Urinary bladder (tissue), 4 donors: ENCODE data around the gene KDM6A. TPM values are rescaled to one million over a fixed set of nuclear protein-coding genes. Genes with fewer than 3 reads are reported as not detected.
"Not testable (repeated sequence)": the region's sequence is repeated elsewhere in the genome, so short reads cannot be mapped to it uniquely, and the experiment has no call there.

Experiments
- DNase-seq: peaks from one replicate; pipeline ENCODE4 v3.0.0-alpha.2; 2015; ENCODE audit errors: extremely low spot score
- H3K27ac ChIP-seq: one replicate; pipeline ENCODE4 v1.5.1; 2013; ENCODE audit warnings: low read depth, mild to moderate bottlenecking, moderate library complexity
- H3K36me3 ChIP-seq: one replicate; pipeline ENCODE4 v1.6.1; 2013; ENCODE audit warnings: mild to moderate bottlenecking, moderate library complexity; ENCODE audit not compliant: insufficient read depth
- H3K4me1 ChIP-seq: one replicate; pipeline ENCODE4 v1.6.1; 2013; ENCODE audit warnings: mild to moderate bottlenecking, moderate library complexity; ENCODE audit not compliant: insufficient read depth
- H3K4me3 ChIP-seq: one replicate; pipeline ENCODE4 v1.5.1; 2013; ENCODE audit warnings: low read depth, low read length
- WGBS: extraction: QIAGEN DNeasy Blood & Tissue Kit; methylation state at CpG from one replicate; pipeline ENCODE4 v1.1.7; 2013; 5-methylcytosine and 5-hydroxymethylcytosine counted together
- polyA plus RNA-seq: library from polyadenylated mRNA; stranded (reverse); fragments of 200-250 nt; gene quantifications from one replicate; pipeline ENCODE4 v1.2.3, GENCODE V29; 2013
- total RNA-seq: library from RNA; depleted of rRNA; stranded (reverse); fragments of >200 nt; gene quantifications from one replicate; pipeline ENCODE4 v1.2.3, GENCODE V29; 2014
- donor health status: healthy with polysubstance abuse.
- donor health status: healthy.

Gene KDM6A
- total and polyA plus RNA-seq, 2 donors, result 9.9 to 119 TPM

DNA sequence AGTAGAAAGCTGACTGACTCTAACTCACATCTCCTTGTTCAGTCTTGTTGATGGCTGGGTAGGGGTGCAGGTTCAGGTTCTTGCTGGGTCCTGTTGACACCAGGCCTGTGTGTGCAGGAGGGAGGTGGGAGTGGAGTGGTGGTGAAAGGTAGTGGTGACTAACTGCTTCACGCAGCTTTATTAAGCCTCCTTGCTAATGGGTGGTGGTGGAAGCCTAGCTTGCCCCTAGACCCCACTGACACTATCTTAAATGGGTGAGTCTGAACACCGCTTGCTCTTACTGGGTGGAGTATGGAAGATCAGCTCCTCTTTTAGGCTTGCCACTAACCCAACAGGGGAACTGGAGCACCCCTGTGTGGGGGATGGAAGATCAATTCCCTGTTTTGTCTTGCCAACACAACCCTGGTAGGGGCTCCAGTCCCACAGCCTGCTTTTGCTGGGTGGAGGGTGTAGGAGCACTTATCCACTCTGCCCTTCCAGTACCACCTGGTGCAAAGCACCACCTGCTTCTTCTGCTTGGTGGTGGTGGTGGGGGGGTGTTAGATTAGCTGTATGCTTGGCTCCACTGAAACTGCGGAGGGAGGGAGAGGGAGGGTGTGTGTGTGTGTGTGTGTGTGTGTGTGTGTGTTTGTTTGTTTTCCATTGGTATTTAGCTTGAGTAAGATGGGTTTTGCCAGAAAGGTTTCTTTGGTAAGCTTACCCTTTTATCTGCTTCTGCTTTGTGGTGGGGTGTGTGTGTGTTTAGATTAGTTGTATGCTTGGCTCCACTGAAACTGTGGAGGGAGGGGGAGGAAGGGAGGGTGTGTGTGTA, 25.6 kb downstream of the KDM6A start:
- 74% methylated on average over 3 of the region's 3 CpGs for WGBS
- H3K27ac ChIP-seq, result no peak overlapping the region
- no peak for DNase-seq
- H3K4me3 ChIP-seq, result no peak overlapping the region
- no peaks in the 10 kb centered on the region for H3K36me3 ChIP-seq
- H3K4me1 ChIP-seq, result peaks cover 1% of the 10 kb centered on the region

DNA sequence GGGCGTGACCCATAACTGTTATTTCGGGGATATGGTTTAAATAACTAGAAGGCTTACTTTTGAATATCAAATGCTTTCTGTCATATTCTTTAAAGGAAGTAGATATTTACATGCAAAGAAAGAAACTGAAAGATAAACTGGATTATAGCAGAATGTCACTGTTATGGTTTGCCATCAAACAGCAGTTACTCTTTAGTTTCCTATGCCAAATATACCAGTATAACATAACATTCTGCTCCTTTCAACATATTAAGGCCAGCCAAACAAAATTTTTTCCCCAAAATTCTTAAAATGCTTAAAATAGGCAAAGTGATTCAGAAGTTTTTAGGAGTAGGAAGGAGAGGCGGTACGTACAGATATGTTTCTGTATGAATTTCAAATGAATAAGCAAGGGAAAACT, 27.0 kb downstream of the KDM6A start:
- no peak overlapping the region for H3K27ac ChIP-seq

GRCh38 chrX:44903107-44903506, 30.1 kb downstream of the KDM6A start:
- WGBS, result 68% methylated on average over 4 of the region's 4 CpGs
- H3K27ac ChIP-seq, result no peak overlapping the region
- no peak for DNase-seq
- no peak overlapping the region for H3K4me3 ChIP-seq
- no peaks in the 10 kb centered on the region for H3K36me3 ChIP-seq
- H3K4me1 ChIP-seq, result peaks cover 1% of the 10 kb centered on the region

More for the DNA sequence above, 27.0 kb downstream of the KDM6A start:
- H3K36me3 ChIP-seq, result no peaks in the 10 kb centered on the region
- peaks cover 1% of the 10 kb centered on the region for H3K4me1 ChIP-seq
- DNase-seq, result no peak
- H3K4me3 ChIP-seq, result no peak overlapping the region
- 36% methylated on average over 4 of the region's 4 CpGs for WGBS

- WGBS, result 57% methylated on average over 4 of the region's 4 CpGs
- no peak for DNase-seq
- H3K27ac ChIP-seq, result no peak overlapping the region
- H3K4me3 ChIP-seq, result no peak overlapping the region
- H3K36me3 ChIP-seq, result no peaks in the 10 kb centered on the region
- no peaks in the 10 kb centered on the region for H3K4me1 ChIP-seq
These were observed 31.0 kb downstream of the KDM6A start for GRCh38 chrX:44903830-44904530.

GRCh38 chrX:44904542-44905115, 31.6 kb downstream of the KDM6A start:
- H3K4me1 ChIP-seq, result no peaks in the 10 kb centered on the region
- no peak overlapping the region for H3K4me3 ChIP-seq
- no peak overlapping the region for H3K27ac ChIP-seq
- no peak for DNase-seq
- WGBS, result 45% methylated on average over 4 of the region's 4 CpGs
- H3K36me3 ChIP-seq, result no peaks in the 10 kb centered on the region

DNA sequence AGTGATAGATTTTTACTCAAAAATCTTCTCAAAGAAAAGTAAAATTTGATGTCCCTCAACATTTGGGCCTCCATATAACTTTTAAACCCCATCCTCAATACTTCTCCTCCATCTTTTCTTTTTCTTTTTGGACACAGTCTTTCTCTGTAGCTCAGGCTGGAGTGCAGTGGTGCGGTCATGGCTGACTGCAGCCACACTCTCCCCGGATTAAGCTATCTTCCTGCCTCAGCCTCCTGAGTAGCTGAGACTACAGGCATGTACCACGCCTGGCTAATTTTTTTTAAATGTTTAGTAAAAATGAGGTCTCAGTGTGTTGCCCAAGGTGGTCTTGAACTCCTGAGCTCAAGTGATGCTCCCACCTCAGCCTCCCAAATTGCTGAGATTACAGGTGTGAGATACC, 33.1 kb downstream of the KDM6A start:
- no peak overlapping the region for H3K4me3 ChIP-seq
- no peak for DNase-seq
- no peak overlapping the region for H3K27ac ChIP-seq
- no peaks in the 10 kb centered on the region for H3K36me3 ChIP-seq
- WGBS, result 95% methylated on average over 3 of the region's 3 CpGs
- H3K4me1 ChIP-seq, result no peaks in the 10 kb centered on the region

DNA sequence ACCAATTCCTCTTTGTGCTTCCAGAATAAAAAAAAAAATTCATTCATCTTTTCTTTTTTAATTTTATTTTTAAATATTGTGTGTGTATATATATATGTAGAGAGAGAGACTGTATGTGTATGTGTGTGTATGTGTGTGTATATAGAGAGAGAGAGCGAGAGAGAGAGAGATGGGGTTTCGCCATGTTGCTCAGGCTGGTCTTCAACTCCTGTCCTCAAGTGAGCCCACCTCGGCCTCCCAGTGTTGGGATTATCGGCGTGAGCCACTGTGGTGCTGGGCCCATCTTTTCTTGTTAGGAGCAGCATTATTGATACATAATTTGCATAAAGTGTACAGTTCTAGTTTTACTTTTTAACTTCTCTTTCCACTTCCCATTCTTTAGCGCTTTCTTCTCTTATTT, 33.6 kb downstream of the KDM6A start:
- no peak for DNase-seq
- H3K4me3 ChIP-seq, result no peak overlapping the region
- no peaks in the 10 kb centered on the region for H3K36me3 ChIP-seq
- 97% methylated on average over 6 of the region's 6 CpGs for WGBS
- H3K4me1 ChIP-seq, result no peaks in the 10 kb centered on the region
- no peak overlapping the region for H3K27ac ChIP-seq

DNA sequence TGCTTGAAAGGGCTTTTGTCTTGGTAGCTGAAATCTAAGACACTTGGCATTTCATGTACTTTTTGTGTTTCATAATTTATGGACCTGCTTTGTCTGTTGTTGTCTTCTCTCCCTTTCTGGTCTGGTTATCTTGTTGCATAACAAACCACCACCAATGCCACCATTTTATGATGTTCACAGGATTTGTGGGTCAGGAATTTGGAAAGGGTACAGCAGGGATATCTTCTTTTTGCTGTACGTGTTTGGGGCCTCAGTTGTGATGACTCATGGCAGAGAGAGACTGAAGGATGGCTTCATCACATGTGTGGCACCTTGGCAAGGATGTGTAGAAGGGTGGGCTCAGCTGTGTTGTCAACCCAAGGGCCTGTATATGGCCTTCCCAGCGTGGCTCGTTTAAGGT, 35.2 kb downstream of the KDM6A start:
- WGBS, result 54% methylated on average over 3 of the region's 3 CpGs
- no peaks in the 10 kb centered on the region for H3K36me3 ChIP-seq
- no peak overlapping the region for H3K27ac ChIP-seq
- DNase-seq, result no peak
- no peak overlapping the region for H3K4me3 ChIP-seq
- no peaks in the 10 kb centered on the region for H3K4me1 ChIP-seq

- DNase-seq, result no peak
- Histone ChIP-seq H3K27ac (no peak overlapping the region), H3K4me1 (no peaks in the 10 kb centered on the region), H3K36me3 (no peaks in the 10 kb centered on the region), H3K4me3 (no peak overlapping the region)
- WGBS, result 60% methylated on average over 3 of the region's 3 CpGs
These were observed 35.8 kb downstream of the KDM6A start for GRCh38 chrX:44908827-44909226.

- not testable (repeated sequence) for H3K4me1 ChIP-seq, H3K27ac ChIP-seq, H3K36me3 ChIP-seq, H3K4me3 ChIP-seq, DNase-seq
- 86% methylated on average over 4 of the region's 4 CpGs for WGBS
These were observed 37.5 kb downstream of the KDM6A start for GRCh38 chrX:44910508-44910907.

GRCh38 chrX:44911074-44911600, 38.1 kb downstream of the KDM6A start:
- 96% methylated on average over 35 of the region's 45 CpGs for WGBS
- DNase-seq, H3K4me1 ChIP-seq, H3K27ac ChIP-seq, H3K36me3 ChIP-seq, H3K4me3 ChIP-seq: not testable (repeated sequence)

DNA sequence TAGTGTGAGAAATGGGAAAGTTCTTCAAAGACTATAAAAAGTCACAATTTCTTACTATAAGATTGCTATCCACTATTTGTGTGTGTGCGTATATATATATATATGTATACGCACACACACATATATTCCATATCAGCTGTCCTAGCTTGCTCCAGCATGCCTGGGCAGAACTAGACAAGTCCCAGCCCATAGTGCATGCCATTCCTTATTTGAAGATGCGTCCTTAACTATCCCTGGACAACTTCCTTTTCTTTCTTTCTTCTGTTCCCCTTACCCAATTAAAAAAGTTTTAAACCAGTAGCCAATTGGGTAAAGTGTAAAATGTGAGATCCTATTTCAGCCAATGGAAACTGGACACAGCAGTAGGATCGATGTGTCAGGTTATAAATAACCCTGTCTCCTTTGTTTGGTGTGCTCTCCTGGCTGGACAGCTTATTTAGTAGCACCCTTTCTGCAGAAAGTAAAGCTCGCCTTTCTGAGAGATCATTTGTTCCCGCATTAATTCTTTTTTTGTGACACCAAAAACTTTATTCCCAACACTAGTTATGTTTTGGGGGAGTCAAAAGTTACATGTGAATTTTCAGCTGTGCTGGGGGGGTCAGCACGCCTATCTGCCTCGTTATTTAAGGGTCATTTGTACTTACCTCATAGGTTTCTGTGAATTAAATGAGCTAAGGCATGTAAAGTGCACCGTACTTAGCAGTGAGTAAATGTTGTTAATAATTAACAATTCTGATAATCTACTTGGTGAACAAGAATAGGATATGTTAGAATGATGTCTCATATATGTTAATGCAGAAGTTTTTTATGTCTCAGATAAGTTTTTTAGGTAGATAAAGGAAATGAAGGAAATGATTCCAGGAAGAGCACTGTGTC, 40.9 kb downstream of the KDM6A start:
- no peak overlapping the region for H3K27ac ChIP-seq
- DNase-seq, result no peak
- WGBS, result 86% methylated on average over 9 of the region's 9 CpGs
- H3K4me3 ChIP-seq, result no peak overlapping the region
- no peaks in the 10 kb centered on the region for H3K36me3 ChIP-seq
- no peaks in the 10 kb centered on the region for H3K4me1 ChIP-seq

GRCh38 chrX:44914532-44915198, 41.7 kb downstream of the KDM6A start:
- WGBS, result 36% methylated on average over 2 of the region's 2 CpGs
- H3K27ac ChIP-seq, result no peak overlapping the region
- H3K4me3 ChIP-seq, result no peak overlapping the region
- no peak for DNase-seq
- H3K36me3 ChIP-seq, result no peaks in the 10 kb centered on the region
- H3K4me1 ChIP-seq, result no peaks in the 10 kb centered on the region
